NT2/D1 (cell line): ENCODE results near the gene FLOT1.
"Not testable (repeated sequence)": the region's sequence is repeated elsewhere in the genome, so short reads cannot be mapped to it uniquely, and the experiment has no call there.

Experiments
- DNase-seq: peaks from one replicate; pipeline ENCODE4 v3.0.0-alpha.2; 2011; ENCODE audit warnings: low read depth, low spot score
- H3K27me3 ChIP-seq: 2 replicates; pipeline ENCODE4 v1.6.0; 2011; ENCODE audit warnings: mild to moderate bottlenecking; ENCODE audit not compliant: insufficient read length, insufficient read depth
- H3K36me3 ChIP-seq: 2 replicates; pipeline ENCODE4 v1.6.1; 2011; ENCODE audit warnings: mild to moderate bottlenecking, low read length, mixed read lengths; ENCODE audit not compliant: insufficient read depth, insufficient read length
- H3K4me1 ChIP-seq: 2 replicates; pipeline ENCODE4 v1.5.1; 2011; ENCODE audit not compliant: insufficient read depth, insufficient read length
- H3K4me3 ChIP-seq: 2 replicates; pipeline ENCODE4 v1.5.1; 2011; ENCODE audit warnings: low read depth; ENCODE audit not compliant: insufficient read length
- H3K9ac ChIP-seq: 2 replicates; pipeline ENCODE4 v1.6.0; 2011; ENCODE audit warnings: low read depth; ENCODE audit not compliant: insufficient read length
- H3K9me3 ChIP-seq: 2 replicates; pipeline ENCODE4 v1.5.1; 2011; ENCODE audit warnings: mild to moderate bottlenecking, low read length; ENCODE audit not compliant: insufficient read depth
- SUZ12 ChIP-seq: IDR thresholded peaks from 2 replicates; pipeline ENCODE4 v1.6.1; 2011; ENCODE audit not compliant: insufficient read length, insufficient read depth; ENCODE audit errors: extremely low read depth
- YY1 ChIP-seq: IDR thresholded peaks from 2 replicates; pipeline ENCODE4 v1.6.1; 2011; ENCODE audit not compliant: insufficient read length, insufficient read depth
- ZNF274 ChIP-seq: IDR thresholded peaks from 2 replicates; pipeline ENCODE4 v1.6.1; 2011; ENCODE audit warnings: mild to moderate bottlenecking, low read depth, low read length

FLOT1 gene

DNA sequence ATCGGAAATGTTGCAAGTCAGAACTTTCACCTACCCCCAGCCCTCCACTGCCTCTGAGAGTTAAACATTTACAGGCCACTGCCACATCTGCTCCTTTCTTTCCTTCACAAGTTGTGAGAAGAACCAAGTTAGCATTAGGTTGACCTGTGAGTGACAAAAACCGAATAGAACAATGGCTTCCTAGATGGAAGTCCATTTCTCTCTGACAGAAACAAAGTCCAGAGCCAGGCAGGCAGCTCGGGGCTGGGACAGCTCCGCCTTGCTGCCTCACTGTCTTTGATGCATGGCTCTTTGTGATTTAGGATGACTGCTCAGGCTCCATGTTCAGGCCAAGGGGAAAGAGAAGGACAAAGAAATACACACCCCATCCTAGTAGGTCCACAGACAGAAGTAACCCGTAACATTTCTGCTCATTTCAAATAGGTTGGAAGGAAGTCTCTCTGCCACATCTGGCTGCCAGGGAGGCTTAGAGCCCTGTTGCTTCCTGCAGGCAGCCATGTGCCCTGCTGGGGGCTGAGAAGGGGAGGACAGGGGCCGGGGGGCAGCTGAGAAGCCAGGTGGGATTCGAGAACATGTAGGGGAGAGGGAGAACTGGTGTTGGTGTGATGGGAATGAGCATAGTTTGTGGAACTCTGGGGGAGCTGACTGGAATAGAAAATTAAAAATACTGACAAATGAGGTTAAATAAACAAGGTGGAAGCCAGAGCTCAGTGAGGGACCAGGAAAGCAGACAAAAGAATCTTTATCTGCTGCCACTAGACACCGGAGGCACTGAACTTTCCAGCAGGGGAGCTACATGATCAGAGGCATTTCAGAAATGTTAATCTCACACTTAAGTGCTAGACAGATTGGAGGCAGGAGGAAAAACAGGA lies 21.4 kb upstream of the FLOT1 start:
- Histone ChIP-seq H3K36me3 (no peaks in the 10 kb centered on the region), H3K4me1 (peaks cover 7% of the 10 kb centered on the region), H3K4me3 (no peak overlapping the region), H3K9me3 (no peaks in the 10 kb centered on the region), H3K27me3 (no peaks in the 10 kb centered on the region), H3K9ac (no peak overlapping the region)
- no peak for TF ChIP-seq ZNF274
- TF ChIP-seq SUZ12, result no peak
- no peak for TF ChIP-seq YY1
- no peak for DNase-seq

DNA sequence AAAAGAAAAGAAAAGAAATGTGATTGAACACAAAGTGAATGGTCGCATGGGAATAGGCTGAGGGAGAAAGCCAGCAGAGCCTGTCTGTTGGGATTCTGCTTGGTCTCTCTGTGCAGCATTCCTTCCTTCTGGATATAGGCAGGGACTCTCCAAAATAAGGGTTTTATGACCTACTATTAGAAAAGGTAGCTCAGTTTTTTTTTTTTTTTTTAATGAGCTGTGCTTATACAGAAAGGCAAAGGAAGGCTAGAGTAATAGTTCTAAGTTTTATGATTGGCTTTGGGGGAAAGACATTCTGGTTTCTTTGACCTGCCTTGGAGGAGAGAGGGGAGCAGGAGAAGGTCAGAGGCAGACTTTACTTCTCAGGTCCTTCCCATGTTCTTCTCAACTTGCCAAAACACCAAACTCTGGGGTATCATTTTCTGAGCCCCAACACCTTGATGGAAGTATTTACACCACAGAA lies 20.7 kb upstream of the FLOT1 start:
- Histone ChIP-seq H3K36me3 (no peaks in the 10 kb centered on the region), H3K4me1 (peaks cover 3% of the 10 kb centered on the region), H3K9me3 (no peaks in the 10 kb centered on the region), H3K4me3 (no peak overlapping the region), H3K27me3 (no peaks in the 10 kb centered on the region), H3K9ac (no peak overlapping the region)
- no peak for DNase-seq
- TF ChIP-seq SUZ12, result no peak
- TF ChIP-seq YY1, result no peak
- no peak for TF ChIP-seq ZNF274

DNA sequence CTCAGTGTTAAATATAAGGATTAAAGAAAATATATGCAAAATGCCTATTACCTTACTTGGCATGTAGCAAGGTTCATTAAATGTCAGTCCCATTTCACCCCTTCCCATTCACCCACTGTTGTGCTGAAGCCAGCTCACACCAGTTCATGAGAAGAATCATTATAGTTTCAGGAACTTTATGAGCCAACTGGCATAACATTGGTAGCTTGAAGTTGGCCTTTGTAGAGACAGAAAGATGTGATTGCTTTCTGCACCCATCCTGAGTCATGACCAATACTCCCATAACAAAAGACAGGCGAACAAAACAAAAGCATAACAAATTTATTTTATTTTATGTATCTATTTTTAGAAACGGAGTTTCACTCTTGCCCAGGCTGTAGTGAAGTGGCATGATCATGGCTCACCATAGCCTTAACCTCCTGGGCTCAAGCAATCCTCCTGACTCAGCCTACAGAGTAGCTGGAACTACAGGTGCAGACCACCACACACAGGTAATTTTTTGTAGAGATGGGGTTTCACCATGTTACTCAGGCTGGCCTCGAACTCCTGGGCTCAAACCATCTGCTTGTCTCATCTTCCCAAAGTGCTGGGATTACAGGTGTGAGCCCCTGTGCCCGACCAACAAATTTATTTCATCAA lies 19.4 kb upstream of the FLOT1 start:
- Histone ChIP-seq H3K4me1 (peaks cover 3% of the 10 kb centered on the region), H3K9me3 (no peaks in the 10 kb centered on the region), H3K36me3 (no peaks in the 10 kb centered on the region), H3K9ac (no peak overlapping the region), H3K27me3 (no peaks in the 10 kb centered on the region), H3K4me3 (no peak overlapping the region)
- TF ChIP-seq ZNF274 (no peak), YY1 (no peak), SUZ12 (no peak)
- DNase-seq, result no peak

DNA sequence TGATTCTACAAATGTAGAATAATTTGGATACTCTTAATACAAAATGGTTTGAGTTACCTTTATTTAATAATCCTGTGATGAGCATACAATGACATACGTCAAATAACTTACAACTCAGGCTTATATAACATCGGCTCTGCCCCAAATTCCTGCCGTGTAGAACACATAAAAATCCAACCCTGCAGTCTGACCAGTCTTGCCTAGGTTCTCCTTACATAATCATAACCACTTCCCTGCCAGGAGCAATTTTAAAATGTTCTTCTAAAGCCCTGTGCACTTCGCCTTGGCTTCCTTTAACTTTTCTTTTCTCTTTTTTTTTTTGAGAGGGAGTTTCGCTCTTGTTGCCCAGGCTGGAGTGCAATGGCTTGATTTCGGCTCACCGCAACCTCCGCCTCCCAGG lies 18.1 kb upstream of the FLOT1 start:
- Histone ChIP-seq H3K36me3 (no peaks in the 10 kb centered on the region), H3K4me3 (no peak overlapping the region), H3K9me3 (no peaks in the 10 kb centered on the region), H3K4me1 (no peaks in the 10 kb centered on the region), H3K27me3 (no peaks in the 10 kb centered on the region), H3K9ac (no peak overlapping the region)
- DNase-seq, result no peak
- TF ChIP-seq ZNF274 (no peak), SUZ12 (no peak), YY1 (no peak)

DNA sequence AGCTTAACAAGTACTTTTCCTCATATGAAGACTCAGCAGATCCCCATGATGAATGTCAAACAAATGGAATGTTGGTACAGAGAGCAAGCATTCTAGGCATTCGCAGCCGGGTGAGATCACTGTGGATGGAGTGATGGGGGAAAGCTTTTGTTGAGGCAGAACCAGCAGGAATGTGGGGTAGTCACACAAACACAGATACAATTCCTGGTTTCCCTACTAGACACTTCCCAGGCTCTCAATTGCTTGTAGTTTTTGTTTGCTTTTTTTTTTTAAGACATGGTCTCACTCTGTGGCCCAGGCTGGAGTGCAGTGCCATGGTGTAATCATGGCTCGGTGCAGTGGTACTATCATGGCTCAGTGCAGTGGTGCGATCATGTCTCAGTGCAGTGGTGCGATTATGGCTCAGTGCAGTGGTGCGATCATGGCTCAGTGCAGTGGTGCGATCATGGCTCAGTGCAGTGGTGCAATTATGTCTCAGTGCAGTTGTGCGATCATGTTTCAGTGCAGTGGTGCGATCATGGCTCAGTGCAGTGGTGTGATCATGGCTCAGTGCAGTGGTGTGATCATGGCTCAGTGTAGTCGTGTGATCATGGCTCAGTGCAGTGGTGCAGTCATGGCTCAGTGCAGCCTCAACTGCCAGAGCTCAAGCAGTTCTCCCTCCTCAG lies 17.2 kb upstream of the FLOT1 start:
- Histone ChIP-seq H3K27me3 (no peaks in the 10 kb centered on the region), H3K4me3 (no peak overlapping the region), H3K36me3 (no peaks in the 10 kb centered on the region), H3K9ac (no peak overlapping the region), H3K4me1 (no peaks in the 10 kb centered on the region), H3K9me3 (no peaks in the 10 kb centered on the region)
- no peak for DNase-seq
- TF ChIP-seq YY1 (no peak), ZNF274 (no peak), SUZ12 (no peak)

DNA sequence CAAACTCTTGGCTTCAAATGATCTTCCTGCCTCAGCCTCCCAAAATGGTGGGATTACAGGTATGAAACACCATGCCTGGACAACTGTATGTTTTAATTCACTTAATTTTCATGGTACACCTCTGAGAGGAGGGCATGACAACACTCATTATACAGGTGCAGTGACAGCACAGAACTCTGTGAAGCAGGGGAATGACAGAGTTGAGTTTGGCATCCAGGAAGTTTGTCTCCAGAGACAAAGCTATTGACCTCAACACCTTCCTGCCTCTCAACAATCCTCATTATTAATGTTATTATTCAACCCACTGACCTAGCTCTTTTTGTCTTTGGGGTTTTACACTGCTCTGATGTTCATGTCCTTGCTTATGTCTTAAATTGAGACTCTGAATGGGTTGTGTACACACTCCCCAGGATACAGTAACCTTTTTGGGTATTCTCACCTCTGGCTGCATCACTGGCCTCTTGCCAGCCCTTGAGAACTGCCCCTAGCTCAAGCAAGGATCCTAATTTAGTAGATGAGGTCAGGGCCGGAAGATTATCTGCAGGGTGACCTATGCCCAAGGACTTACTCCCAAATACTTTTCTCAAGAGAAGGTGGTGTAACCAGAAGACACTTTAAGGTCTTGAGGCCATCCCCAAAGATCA lies 14.9 kb upstream of the FLOT1 start:
- H3K36me3 ChIP-seq, result no peaks in the 10 kb centered on the region
- TF ChIP-seq SUZ12, result no peak
- TF ChIP-seq YY1, result no peak
- TF ChIP-seq ZNF274, result no peak
- no peaks in the 10 kb centered on the region for H3K9me3 ChIP-seq
- no peaks in the 10 kb centered on the region for H3K4me1 ChIP-seq
- H3K27me3 ChIP-seq, result no peaks in the 10 kb centered on the region
- H3K4me3 ChIP-seq, result no peak overlapping the region
- no peak for DNase-seq
- no peak overlapping the region for H3K9ac ChIP-seq

DNA sequence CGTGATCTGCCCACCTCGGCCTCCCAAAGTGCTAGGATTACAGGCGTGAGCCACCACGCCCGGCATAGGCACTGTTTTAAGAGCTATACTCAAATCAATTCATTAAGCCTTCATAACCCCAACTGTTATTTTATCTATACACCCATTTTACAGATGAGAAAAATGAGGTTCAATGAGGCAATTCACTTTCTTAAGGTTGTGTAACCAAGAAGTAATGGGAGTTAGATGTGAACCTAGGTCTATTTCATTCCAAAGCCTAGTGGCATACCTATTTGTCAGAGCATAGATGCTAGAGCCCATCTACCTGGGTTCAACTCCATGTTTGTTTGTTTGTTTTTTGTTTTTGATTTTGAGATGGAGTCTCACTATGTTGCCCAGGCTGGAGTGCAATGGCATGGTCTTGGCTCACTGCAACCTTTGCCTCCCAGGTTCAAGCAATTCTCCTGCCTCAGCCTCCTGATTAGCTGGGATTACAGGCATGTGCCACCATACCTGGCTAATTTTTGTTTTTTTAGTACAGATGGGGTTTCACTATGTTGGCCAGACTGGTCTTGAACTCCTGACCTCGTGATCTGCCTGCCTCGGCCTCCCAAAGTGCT lies 14.0 kb upstream of the FLOT1 start:
- not testable (repeated sequence) for H3K36me3 ChIP-seq, H3K9ac ChIP-seq, DNase-seq, H3K4me1 ChIP-seq, H3K4me3 ChIP-seq, H3K9me3 ChIP-seq, H3K27me3 ChIP-seq
